HG03457 (cell line): Measurements from ENCODE around the gene CCNL1.
A peak's percentile ranks its signal among the peaks of the same experiment; 100 is the strongest.
"Not testable (repeated sequence)": the region's sequence is repeated elsewhere in the genome, so short reads cannot be mapped to it uniquely, and the experiment has no call there.

ENCODE experiments used
- ATAC-seq: cut with Tn5 transposase; IDR thresholded peaks from one replicate; pipeline ENCODE4 v1.9.1; 2021; ENCODE audit warnings: moderate number of reproducible peaks; ENCODE audit not compliant: unreplicated experiment

Gene CCNL1

GRCh38 chr3:157107037-157107436 is 52.9 kb downstream of the CCNL1 start:
- ATAC-seq, result no peak

- no peak for ATAC-seq
These were observed 54.9 kb downstream of the CCNL1 start for GRCh38 chr3:157104928-157105652.

- no peak for ATAC-seq
These were observed 55.4 kb downstream of the CCNL1 start for GRCh38 chr3:157104521-157104920.

- no peak for ATAC-seq
These were observed 56.1 kb downstream of the CCNL1 start for GRCh38 chr3:157103860-157104259.

GRCh38 chr3:157103280-157103679 is 56.7 kb downstream of the CCNL1 start:
- ATAC-seq, result peak; percentile 89

- ATAC-seq, result not testable (repeated sequence)
These were observed 57.4 kb downstream of the CCNL1 start for GRCh38 chr3:157102595-157102994.

GRCh38 chr3:157102098-157102497 is 57.8 kb downstream of the CCNL1 start:
- ATAC-seq, result no peak

GRCh38 chr3:157101486-157101885 is 58.5 kb downstream of the CCNL1 start:
- ATAC-seq, result no peak

GRCh38 chr3:157100608-157101396 is 59.1 kb downstream of the CCNL1 start:
- no peak for ATAC-seq

- no peak for ATAC-seq
These were observed 59.9 kb downstream of the CCNL1 start for GRCh38 chr3:157100096-157100477.

GRCh38 chr3:157099326-157100095 is 60.4 kb downstream of the CCNL1 start:
- ATAC-seq, result no peak

GRCh38 chr3:157098823-157099185 is 61.1 kb downstream of the CCNL1 start:
- ATAC-seq, result no peak

- ATAC-seq, result no peak
These were observed 61.7 kb downstream of the CCNL1 start for GRCh38 chr3:157098121-157098822.
